HL-60 (cell line): Measurements from ENCODE around the gene DHDH.
A peak's percentile ranks its signal among the peaks of the same experiment; 100 is the strongest.

ENCODE experiments used
- DNase-seq, 2 experiments: peaks; one replicate each; pipeline ENCODE4 v3.0.0-alpha.2; 2010 to 2020; ENCODE audit warnings: low read depth in 1 of 2, low spot score in 1 of 2
- H3K27ac ChIP-seq: fragments of 250-450 bp; sonication (Bioruptor Pico); replicated peaks from 2 replicates; pipeline ENCODE4 v1.5.1; 2020; ENCODE audit warnings: mild to moderate bottlenecking, moderate library complexity
- H3K27me3 ChIP-seq: fragments of 250-450 bp; sonication (Bioruptor Pico); 2 replicates; pipeline ENCODE4 v1.5.1; 2021; ENCODE audit warnings: mild to moderate bottlenecking, moderate library complexity; ENCODE audit not compliant: insufficient read depth, poor library complexity, severe bottlenecking
- H3K4me3 ChIP-seq: replicated peaks from 2 replicates; pipeline ENCODE4 v1.5.1; 2011; ENCODE audit warnings: mild to moderate bottlenecking, control low read depth, low read length; ENCODE audit not compliant: insufficient read depth
- CTCF ChIP-seq: IDR thresholded peaks from one replicate; pipeline ENCODE4 v1.5.1; 2011; ENCODE audit warnings: low read length, control low read depth, inconsistent platforms; ENCODE audit not compliant: insufficient read depth
- GABPA ChIP-seq: IDR thresholded peaks from 2 replicates; pipeline ENCODE4 v1.6.1; 2012; ENCODE audit warnings: low read depth
- POLR2AphosphoS5 ChIP-seq: IDR thresholded peaks from 2 replicates; pipeline ENCODE4 v1.6.1; 2012; ENCODE audit warnings: low read depth
- REST ChIP-seq: IDR thresholded peaks from 2 replicates; pipeline ENCODE4 v1.6.1; 2012; ENCODE audit warnings: low read depth; ENCODE audit not compliant: insufficient replicate concordance
- SPI1 ChIP-seq: IDR thresholded peaks from 2 replicates; pipeline ENCODE4 v1.6.1; 2012; ENCODE audit warnings: low read depth, mild to moderate bottlenecking, borderline replicate concordance

The DHDH gene

DNA sequence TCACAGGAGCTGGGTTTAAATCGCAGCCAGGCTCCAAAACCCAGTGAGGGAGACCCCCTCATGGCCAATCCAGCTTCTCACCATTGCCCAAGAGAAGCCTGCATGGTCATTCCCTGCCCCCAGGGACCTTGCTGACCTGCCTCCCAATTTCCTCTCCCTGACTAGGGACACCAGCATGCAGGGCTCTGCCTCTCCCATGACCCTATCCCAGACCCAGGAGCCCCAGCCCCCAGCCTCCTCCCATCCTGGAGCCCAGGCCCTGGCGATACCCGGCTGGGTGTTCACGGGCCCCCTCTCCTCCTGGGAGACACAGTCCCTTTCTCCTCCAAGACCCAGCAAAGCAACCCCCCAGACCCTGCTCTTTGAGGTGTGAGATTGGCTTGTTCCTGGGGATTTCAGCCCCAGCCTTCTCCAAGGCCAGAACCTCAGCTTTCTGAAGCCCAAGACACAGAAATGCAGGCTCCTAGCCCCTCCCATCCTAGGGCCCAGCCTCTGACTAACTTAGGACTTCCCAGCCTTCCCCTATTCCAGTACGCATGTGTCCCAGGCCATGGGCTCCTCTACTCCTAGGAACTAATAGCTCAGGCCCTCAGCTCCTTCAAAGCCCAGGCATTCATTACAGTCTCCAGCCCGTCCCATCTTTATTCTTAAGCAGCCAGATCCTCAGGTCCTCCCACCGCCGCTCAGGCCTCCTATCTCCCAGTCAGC is 58.5 kb downstream of the DHDH start:
- DNase-seq: peak in 1 of 2 experiments; percentile 51
- TF ChIP-seq REST (no peak), GABPA (no peak), POLR2AphosphoS5 (no peak), CTCF (no peak), SPI1 (peak; percentile 8; the same call in 1 of the 2 replicates)

DNA sequence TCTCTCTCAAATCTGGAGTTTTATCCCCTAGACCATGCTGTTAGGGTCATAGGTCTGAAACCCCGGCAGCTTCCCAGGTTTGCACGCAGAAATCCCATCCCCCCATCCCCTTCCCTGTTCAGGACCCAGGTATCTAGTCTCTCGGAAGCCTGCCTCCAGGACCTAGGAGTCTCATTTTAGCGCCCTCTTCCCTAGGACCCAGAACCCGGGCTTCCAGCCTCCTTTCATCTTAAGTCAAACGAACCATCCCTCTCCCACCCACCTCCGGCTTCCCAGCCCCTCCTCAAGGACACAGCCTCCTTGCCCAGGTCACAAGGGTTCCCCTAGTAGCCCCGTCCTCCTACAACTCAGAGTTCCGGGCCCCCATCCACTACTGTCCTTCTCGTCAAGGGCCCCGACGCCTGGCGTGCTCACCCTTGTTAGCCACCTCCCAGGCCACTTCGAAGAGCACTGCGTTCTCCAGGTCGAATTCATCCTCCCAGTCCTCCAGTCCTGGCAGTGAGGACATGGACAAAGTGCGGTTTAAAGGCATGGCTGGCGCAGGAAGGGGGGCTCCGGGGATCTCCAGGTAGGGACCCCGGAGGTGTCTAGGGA is 59.2 kb downstream of the DHDH start:
- peak overlapping the region; percentile 82 for H3K4me3 ChIP-seq
- TF ChIP-seq REST (no peak), CTCF (no peak), GABPA (no peak), SPI1 (no peak), POLR2AphosphoS5 (no peak)
- no peak for DNase-seq
- H3K27me3 ChIP-seq: no peaks in the 10 kb centered on the region
- peak overlapping the region; percentile 88 for H3K27ac ChIP-seq

More for the DNA sequence above, 58.5 kb downstream of the DHDH start:
- Histone ChIP-seq H3K4me3 (peak overlapping the region; percentile 82), H3K27ac (peak overlapping the region; percentile 88), H3K27me3 (no peaks in the 10 kb centered on the region)

GRCh38 chr19:48993175-48994034 is 59.9 kb downstream of the DHDH start, which contains the start of the genes GYS1 and RUVBL2:
Gene GYS1, minus strand, starts transcription at chr19:48993309. Its CDS starts 197 bp downstream, at chr19:48993112.
Gene RUVBL2, plus strand, starts transcription at chr19:48993887. Its CDS starts 25 bp downstream, at chr19:48993912.
- DNase-seq: peak; percentile 100
- Histone ChIP-seq H3K27me3 (no peaks in the 10 kb centered on the region), H3K4me3 (peak within 1 kb of the TSS; percentile 87), H3K27ac (peak within 1 kb of the TSS; percentile 92)
- TF ChIP-seq CTCF: peak; percentile 84
- peak; percentile 97 for TF ChIP-seq POLR2AphosphoS5
- peak; percentile 37; the same call in 1 of the 2 replicates for TF ChIP-seq SPI1
- TF ChIP-seq REST: peak; percentile 60
- peak; percentile 95 for TF ChIP-seq GABPA
